SKM-1 (cell line): Measurements from ENCODE around the gene PLB1.
"Not testable (repeated sequence)": the region's sequence is repeated elsewhere in the genome, so short reads cannot be mapped to it uniquely, and the experiment has no call there.

Source experiments
- DNase-seq: peaks from one replicate; lab custom pipeline; 2025; ENCODE audit not compliant: unreplicated experiment; lab: John Stamatoyannopoulos, UW

The PLB1 gene

GRCh38 chr2:28662044-28662443, 166.2 kb downstream of the PLB1 start:
- DNase-seq: no peak

GRCh38 chr2:28662468-28663181, 166.8 kb downstream of the PLB1 start:
- no peak for DNase-seq

- no peak for DNase-seq
Measured at GRCh38 chr2:28663359-28663758, 167.5 kb downstream of the PLB1 start.

GRCh38 chr2:28664120-28664842, 168.4 kb downstream of the PLB1 start:
- no peak for DNase-seq

- DNase-seq: no peak
Measured at GRCh38 chr2:28665041-28665704, 169.3 kb downstream of the PLB1 start.

- not testable (repeated sequence) for DNase-seq
Measured at GRCh38 chr2:28665811-28666377, 170.0 kb downstream of the PLB1 start.

GRCh38 chr2:28666496-28667184, 170.8 kb downstream of the PLB1 start:
- no peak for DNase-seq

GRCh38 chr2:28667261-28667660, 171.4 kb downstream of the PLB1 start:
- no peak for DNase-seq

- no peak for DNase-seq
Measured at GRCh38 chr2:28668106-28668814, 172.4 kb downstream of the PLB1 start.

- no peak for DNase-seq
Measured at GRCh38 chr2:28668880-28669279, 173.0 kb downstream of the PLB1 start.

- no peak for DNase-seq
Measured at GRCh38 chr2:28670856-28671255, 175.0 kb downstream of the PLB1 start.

- DNase-seq: no peak
Measured at GRCh38 chr2:28673338-28673737, 177.5 kb downstream of the PLB1 start.

GRCh38 chr2:28674062-28674712, 178.3 kb downstream of the PLB1 start:
- DNase-seq: no peak

GRCh38 chr2:28674713-28675068, 178.8 kb downstream of the PLB1 start:
- no peak for DNase-seq

GRCh38 chr2:28676152-28676835, 180.4 kb downstream of the PLB1 start:
- no peak for DNase-seq

GRCh38 chr2:28678175-28678855, 182.5 kb downstream of the PLB1 start:
- DNase-seq: no peak

GRCh38 chr2:28678944-28679343, 183.1 kb downstream of the PLB1 start:
- DNase-seq: no peak

- DNase-seq: no peak
Measured at GRCh38 chr2:28680657-28681056, 184.8 kb downstream of the PLB1 start.

- no peak for DNase-seq
Measured at GRCh38 chr2:28681158-28681571, 185.3 kb downstream of the PLB1 start.
